Stimulated activated naive CD4-positive, alpha-beta T cell treated with Interleukin-2 at 50 U/mL for 16 hours (primary cell): ENCODE measurements around the gene ZNF768.
"Not testable (repeated sequence)": the region's sequence is repeated elsewhere in the genome, so short reads cannot be mapped to it uniquely, and the experiment has no call there.

Experiments used
- DNase-seq: peaks from one replicate; lab custom pipeline; 2025; lab: John Stamatoyannopoulos, UW

The ZNF768 gene

GRCh38 chr16:30509081-30509765 is 17.1 kb downstream of the ZNF768 start:
- no peak for DNase-seq

DNA sequence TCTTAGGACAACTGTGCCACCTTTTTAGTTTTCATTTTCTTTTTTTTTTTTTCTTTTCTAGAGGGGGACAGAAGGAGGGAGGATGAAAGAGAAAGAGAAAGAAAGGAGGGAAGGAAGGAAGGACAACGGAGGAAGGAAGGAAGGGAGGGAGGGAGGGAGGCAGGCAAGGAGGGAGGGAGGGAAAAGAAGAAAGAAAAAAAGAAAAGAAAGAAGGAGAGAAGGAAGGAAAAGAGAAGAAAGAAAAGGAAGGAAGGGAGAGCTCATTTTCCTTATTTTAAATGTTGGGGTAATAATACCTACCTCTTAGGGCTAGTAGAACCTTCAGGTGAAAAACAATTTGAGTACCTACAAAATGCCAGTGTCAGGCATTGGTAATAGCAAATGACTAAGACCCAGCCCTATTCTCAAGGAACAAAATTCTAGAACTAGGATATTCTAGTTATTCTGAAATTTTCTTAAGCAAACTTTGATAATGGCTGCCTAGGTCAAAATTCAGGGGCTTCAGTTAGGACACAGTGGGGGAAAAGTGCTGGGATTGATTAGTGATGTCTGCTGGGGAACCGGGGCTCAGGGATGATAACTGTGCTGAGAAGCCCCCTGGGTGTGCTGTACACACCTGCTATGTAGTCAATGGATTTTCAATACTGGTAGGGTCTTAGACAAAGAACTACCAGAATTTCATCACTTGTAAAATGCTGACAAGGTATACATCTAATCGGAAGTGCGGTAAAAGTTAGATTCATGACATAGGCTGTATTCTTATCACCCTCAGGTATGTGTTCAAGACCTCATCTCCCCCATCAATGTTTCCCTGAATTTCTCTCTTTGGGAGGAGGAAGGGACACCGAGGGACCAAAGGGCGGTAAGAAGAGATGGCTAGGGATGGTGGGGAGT is 22.7 kb downstream of the ZNF768 start:
- no peak for DNase-seq

GRCh38 chr16:30499284-30499683 is 27.1 kb downstream of the ZNF768 start:
- no peak for DNase-seq

DNA sequence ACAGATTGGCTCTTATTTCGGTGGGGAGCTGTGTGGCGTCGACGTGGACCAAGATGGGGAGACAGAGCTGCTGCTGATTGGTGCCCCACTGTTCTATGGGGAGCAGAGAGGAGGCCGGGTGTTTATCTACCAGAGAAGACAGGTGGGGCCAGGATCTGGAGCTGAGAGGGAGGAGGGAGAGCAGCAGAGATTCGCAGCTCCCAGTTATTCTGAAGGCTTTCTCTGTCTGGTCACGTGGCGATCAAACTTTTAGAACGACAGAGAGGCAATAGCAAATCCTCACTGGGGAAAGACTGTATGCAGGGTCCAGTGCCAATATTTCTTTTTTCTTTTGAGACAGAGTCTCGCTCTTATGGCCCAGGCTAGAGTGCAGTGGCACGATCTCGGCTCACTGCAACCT is 31.7 kb downstream of the ZNF768 start:
- DNase-seq, result no peak

DNA sequence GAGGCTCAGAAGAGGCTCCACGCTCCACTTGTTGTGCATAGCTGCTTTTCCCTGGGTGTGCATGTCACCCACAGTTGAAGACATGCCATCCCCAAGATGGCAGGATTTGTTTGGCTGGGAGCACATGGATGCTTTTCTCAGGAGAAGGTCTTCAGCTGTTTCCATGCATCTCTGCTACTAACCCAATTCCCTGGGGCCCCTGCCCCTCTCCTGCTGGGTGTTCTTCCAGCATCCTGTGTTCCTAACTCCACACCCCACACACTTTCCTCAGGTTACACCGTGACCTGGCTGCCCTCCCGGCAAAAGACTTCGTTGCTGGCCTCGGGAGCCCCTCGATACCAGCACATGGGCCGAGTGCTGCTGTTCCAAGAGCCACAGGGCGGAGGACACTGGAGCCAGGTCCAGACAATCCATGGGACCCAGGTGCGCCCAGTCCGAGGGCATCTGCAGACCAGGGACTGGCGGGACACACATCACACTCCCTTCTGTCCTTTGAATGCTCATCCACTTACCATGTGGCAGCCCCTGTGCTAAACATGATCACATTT is 32.4 kb downstream of the ZNF768 start:
- DNase-seq, result no peak

- no peak for DNase-seq
Observed at GRCh38 chr16:30491744-30492308, 34.5 kb downstream of the ZNF768 start.

DNA sequence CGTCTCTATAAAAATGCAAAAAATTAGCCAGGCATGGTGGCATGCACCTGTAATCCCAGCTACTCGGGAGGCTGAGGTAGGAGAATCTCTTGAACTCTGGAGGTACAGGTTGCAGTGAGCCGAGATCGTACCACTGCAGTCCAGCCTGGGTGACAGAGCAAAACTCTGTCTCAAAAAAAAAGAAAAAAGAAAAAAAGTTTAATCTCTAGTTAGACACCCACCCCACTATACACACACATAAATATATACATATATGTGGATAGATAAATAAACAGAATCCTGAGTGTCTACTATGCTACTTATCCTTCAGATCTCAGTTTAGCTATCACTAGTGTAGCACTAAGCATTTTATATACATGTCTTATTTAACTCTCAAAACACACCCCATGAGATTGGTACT is 35.1 kb downstream of the ZNF768 start:
- no peak for DNase-seq

DNA sequence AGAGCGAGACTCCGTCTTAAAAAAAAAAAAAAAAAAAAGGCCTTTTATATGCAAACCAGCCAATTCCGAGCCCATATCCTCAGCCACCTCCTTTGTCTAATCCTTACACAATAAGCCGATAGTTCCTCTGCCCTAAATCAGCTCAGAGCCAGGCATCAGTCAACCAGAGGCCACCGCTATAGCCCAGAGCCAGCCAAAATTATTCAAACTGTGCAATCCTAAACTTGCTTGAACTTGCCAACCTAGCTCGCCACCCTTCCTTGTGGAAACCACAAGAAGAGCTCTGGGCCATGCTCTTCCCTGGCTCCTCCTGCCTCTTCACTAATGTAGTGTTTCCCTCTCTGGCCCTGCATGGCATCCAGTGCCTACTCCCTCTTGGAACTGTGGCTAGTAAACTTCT is 36.2 kb downstream of the ZNF768 start:
- DNase-seq, result no peak

DNA sequence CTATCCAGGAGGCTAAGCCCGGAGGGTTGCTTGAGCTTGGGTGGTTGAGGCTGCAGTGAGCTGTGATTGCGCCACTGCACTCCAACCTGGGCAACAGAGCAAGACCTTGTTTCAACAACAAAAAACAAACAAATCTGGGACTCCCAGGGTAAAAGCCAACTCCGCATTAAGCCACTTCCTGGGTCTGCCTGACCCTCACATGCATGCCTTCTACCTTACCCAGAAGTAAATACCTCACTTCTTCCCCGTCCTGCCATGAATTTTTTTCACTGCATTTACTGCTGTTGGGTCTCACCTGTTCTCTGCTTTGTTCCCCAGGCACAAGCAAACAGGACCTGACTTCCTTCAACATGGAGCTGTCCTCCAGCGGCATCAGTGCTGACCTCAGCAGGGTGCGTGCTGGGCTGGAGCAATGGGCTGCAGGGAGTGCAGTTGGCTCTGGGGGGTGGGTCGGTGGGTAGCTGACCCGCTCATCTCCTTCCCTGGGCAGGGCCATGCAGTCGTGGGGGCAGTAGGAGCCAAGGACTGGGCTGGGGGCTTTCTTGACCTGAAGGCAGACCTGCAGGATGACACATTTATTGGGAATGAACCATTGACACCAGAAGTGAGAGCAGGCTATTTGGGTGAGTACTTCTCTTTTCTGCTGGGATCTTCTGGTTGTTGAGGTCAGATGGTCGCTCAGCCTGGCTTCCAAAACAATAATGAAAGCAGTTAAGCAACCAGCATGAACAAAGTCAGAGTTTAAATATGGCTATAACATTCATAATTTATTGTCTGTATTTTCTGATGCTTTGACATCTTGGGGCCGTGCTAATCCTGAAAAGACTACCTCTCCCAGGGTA is 37.4 kb downstream of the ZNF768 start:
- DNase-seq, result no peak

DNA sequence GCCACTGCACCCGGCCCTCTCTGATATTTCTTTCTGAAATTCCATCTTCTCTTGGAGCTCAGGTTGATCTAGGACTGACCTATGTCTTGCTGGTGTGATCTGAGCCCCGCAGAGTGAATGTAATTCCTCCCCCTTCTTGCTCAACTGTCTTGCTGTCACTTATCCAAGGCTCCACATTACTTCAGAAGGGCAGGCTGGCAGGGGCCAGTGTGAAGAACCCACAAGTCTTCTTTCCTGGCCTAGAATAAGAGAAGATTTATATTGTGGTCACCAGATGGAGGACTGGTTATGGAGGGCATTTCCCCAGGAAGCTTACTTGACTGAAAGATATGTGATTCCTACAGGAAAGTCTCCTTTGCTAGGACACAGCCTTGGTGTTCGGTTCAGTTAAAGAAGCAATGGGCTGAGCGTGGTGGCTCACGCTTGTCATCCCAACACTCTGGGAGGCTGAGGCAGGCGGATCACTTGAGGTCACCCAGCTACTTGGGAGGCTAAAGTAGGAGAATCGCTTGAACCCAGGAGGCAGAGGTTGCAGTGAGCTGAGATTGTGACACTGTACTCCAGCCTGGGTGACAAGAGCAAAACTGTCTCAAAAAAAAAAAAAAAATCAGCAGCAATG is 40.4 kb downstream of the ZNF768 start:
- no peak for DNase-seq

- no peak for DNase-seq
Observed at GRCh38 chr16:30484887-30485286, 41.5 kb downstream of the ZNF768 start.

- DNase-seq, result no peak
Observed at GRCh38 chr16:30482366-30482765, 44.0 kb downstream of the ZNF768 start.

- DNase-seq, result no peak
Observed at GRCh38 chr16:30481381-30481780, 45.0 kb downstream of the ZNF768 start.

DNA sequence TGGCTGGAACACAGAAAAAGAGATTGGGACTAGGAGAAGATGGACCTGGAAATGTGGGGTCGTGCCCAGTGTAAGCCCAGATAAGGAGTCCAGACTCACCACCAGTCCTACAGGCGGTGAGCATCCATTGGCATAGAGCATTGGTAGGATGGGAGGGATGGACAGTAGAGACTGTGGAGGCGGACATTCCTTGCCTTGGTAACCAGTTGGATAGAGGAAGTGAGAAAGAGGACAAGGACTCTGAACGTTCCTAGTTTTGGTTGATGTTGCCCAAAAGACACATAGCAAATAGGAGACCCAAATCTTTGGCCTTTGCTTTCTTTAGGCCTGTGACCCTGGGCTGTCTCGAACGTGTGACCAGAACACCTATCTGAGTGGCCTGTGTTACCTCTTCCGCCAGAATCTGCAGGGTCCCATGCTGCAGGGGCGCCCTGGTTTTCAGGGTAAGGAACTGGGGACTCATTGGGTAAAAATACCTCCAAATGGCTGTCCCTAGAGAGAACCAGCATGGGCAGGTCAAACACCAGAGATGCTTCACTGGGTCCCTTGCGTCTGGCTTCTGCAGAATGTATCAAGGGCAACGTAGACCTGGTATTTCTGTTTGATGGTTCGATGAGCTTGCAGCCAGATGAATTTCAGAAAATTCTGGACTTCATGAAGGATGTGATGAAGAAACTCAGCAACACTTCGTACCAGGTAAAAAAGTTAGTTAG is 47.4 kb downstream of the ZNF768 start:
- no peak for DNase-seq

- not testable (repeated sequence) for DNase-seq
Observed at GRCh38 chr16:30477773-30478172, 48.6 kb downstream of the ZNF768 start.

GRCh38 chr16:30476991-30477390 is 49.4 kb downstream of the ZNF768 start:
- DNase-seq, result no peak

DNA sequence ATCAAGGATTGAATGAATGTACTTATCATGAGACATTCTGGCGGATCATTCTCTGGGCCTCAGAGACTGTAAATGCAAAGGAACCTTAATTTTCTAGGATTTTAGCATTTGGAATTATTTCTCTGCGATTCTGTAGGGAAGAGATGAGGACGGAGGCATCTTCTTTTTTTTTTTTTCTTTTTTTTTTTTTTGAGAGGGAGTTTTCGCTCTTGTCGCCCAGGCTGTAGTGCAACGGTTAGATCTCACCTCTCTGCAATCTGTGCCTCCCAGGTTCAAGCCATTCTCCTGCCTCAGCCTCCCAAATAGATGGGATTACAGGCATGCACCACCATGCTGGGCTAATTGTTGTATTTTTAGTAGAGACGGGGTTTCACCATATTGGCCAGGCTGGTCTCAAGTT is 51.7 kb downstream of the ZNF768 start:
- DNase-seq, result no peak

- DNase-seq, result no peak
Observed at GRCh38 chr16:30474074-30474452, 52.3 kb downstream of the ZNF768 start.
